ENCODE data around the gene TNFRSF4.

Gene TNFRSF4

GRCh38 chr1:1181129-1181937 is 32.6 kb downstream of the TNFRSF4 start:
- Histone ChIP-seq H3K27ac (no peak overlapping the region), H2AFZ (no peak overlapping the region), H3K27me3 (ENCODE audit: control insufficient read depth, insufficient read depth, low read length) (no peaks in the 10 kb centered on the region), H3K4me2 (ENCODE audit: low read length) (no peak overlapping the region), H3K36me3 (ENCODE audit: control insufficient read depth, insufficient read depth, low read length) (no peaks in the 10 kb centered on the region), H3K9ac (no peak overlapping the region), H3K4me3 (ENCODE audit: low read depth, low read length) (no peak overlapping the region), H3K9me3 (ENCODE audit: control insufficient read depth, low read length) (no peaks in the 10 kb centered on the region), H3K79me2 (no peaks in the 10 kb centered on the region), H3K4me1 (no peaks in the 10 kb centered on the region)
- no peak for TF ChIP-seq CTCF (IDR thresholded peaks at IDR 0.05)

- H3K4me2 ChIP-seq (ENCODE audit: low read length) = no peak overlapping the region
- H2AFZ ChIP-seq = no peak overlapping the region
- no peak overlapping the region for H3K27ac ChIP-seq
- H3K36me3 ChIP-seq (ENCODE audit: control insufficient read depth, insufficient read depth, low read length) = no peaks in the 10 kb centered on the region
- no peak overlapping the region for H3K4me3 ChIP-seq (ENCODE audit: low read depth, low read length)
- no peak for TF ChIP-seq CTCF (IDR thresholded peaks at IDR 0.05)
- H3K9me3 ChIP-seq (ENCODE audit: control insufficient read depth, low read length) = no peaks in the 10 kb centered on the region
- no peaks in the 10 kb centered on the region for H3K4me1 ChIP-seq
- no peak overlapping the region for H3K9ac ChIP-seq
- H3K79me2 ChIP-seq = no peaks in the 10 kb centered on the region
- no peaks in the 10 kb centered on the region for H3K27me3 ChIP-seq (ENCODE audit: control insufficient read depth, insufficient read depth, low read length)
Measured at GRCh38 chr1:1179983-1180861, 33.7 kb downstream of the TNFRSF4 start.

GRCh38 chr1:1179346-1179982 is 34.5 kb downstream of the TNFRSF4 start:
- TF ChIP-seq CTCF (IDR thresholded peaks at IDR 0.05) = no peak
- Histone ChIP-seq H2AFZ (no peak overlapping the region), H3K79me2 (no peaks in the 10 kb centered on the region), H3K9ac (no peak overlapping the region), H3K4me1 (no peaks in the 10 kb centered on the region), H3K27me3 (ENCODE audit: control insufficient read depth, insufficient read depth, low read length) (no peaks in the 10 kb centered on the region), H3K4me2 (ENCODE audit: low read length) (no peak overlapping the region), H3K4me3 (ENCODE audit: low read depth, low read length) (no peak overlapping the region), H3K36me3 (ENCODE audit: control insufficient read depth, insufficient read depth, low read length) (no peaks in the 10 kb centered on the region), H3K9me3 (ENCODE audit: control insufficient read depth, low read length) (no peaks in the 10 kb centered on the region), H3K27ac (no peak overlapping the region)

DNA sequence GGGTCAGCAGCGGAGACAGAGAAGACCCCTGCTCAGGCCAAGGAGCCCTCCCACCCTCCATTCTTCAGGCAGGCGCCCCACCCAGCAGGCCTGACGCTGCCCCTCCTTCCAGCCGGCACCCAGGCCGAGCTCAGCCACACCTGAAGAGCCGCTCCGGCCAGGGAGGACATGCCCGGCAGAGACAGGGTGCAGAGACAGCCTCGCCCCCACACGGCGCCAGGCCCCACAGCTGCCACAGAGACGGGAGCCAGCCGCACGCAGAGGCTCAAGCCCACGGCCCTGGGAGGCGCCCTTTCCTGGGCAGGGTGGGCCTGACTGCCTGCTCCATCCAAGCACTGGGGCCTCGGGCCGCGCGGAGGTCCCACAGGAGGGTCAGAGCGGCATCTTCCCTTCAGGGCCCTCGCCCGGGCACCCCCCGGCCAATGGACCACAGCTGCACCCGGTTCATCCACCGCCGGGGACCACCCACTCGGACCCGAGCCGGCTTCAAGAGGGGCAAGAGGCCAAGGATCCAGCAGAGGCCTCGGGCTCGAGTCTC is 35.1 kb downstream of the TNFRSF4 start:
- H3K27ac ChIP-seq = no peak overlapping the region
- no peaks in the 10 kb centered on the region for H3K4me1 ChIP-seq
- H3K4me2 ChIP-seq (ENCODE audit: low read length) = no peak overlapping the region
- no peaks in the 10 kb centered on the region for H3K79me2 ChIP-seq
- no peaks in the 10 kb centered on the region for H3K9me3 ChIP-seq (ENCODE audit: control insufficient read depth, low read length)
- H3K36me3 ChIP-seq (ENCODE audit: control insufficient read depth, insufficient read depth, low read length) = no peaks in the 10 kb centered on the region
- no peaks in the 10 kb centered on the region for H3K27me3 ChIP-seq (ENCODE audit: control insufficient read depth, insufficient read depth, low read length)
- no peak overlapping the region for H2AFZ ChIP-seq
- H3K9ac ChIP-seq = no peak overlapping the region
- no peak for TF ChIP-seq CTCF (IDR thresholded peaks at IDR 0.05)
- H3K4me3 ChIP-seq (ENCODE audit: low read depth, low read length) = no peak overlapping the region
